Neural progenitor cell (in vitro differentiated cells): ENCODE results near the gene TEX2.

ENCODE experiments used
- EZH2 ChIP-seq: fragments of 200-600 bp; sonication (generic); IDR thresholded peaks from 2 replicates; pipeline ENCODE4 v1.6.1; 2017; ENCODE audit warnings: antibody characterized with exemption, mild to moderate bottlenecking, moderate library complexity
- EZH2phosphoT487 ChIP-seq: fragments of 200-600 bp; sonication (generic); IDR thresholded peaks from 2 replicates; pipeline ENCODE4 v1.6.1; 2017; ENCODE audit warnings: antibody characterized with exemption
- TF ChIP-seq, protein P1 (sequence below): fragments of 200-600 bp; sonication (generic); IDR thresholded peaks from 2 replicates; pipeline ENCODE4 v1.5.1; 2017; ENCODE audit warnings: antibody characterized with exemption, mild to moderate bottlenecking

- TF ChIP-seq, protein P1, sequence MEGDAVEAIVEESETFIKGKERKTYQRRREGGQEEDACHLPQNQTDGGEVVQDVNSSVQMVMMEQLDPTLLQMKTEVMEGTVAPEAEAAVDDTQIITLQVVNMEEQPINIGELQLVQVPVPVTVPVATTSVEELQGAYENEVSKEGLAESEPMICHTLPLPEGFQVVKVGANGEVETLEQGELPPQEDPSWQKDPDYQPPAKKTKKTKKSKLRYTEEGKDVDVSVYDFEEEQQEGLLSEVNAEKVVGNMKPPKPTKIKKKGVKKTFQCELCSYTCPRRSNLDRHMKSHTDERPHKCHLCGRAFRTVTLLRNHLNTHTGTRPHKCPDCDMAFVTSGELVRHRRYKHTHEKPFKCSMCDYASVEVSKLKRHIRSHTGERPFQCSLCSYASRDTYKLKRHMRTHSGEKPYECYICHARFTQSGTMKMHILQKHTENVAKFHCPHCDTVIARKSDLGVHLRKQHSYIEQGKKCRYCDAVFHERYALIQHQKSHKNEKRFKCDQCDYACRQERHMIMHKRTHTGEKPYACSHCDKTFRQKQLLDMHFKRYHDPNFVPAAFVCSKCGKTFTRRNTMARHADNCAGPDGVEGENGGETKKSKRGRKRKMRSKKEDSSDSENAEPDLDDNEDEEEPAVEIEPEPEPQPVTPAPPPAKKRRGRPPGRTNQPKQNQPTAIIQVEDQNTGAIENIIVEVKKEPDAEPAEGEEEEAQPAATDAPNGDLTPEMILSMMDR, result no peak
- TF ChIP-seq EZH2phosphoT487 (no peak), EZH2 (no peak)
Observed at GRCh38 chr17:64219571-64219970, 43.5 kb downstream of the TEX2 start.
